ENCODE measurements around the gene SEZ6L.

DNA sequence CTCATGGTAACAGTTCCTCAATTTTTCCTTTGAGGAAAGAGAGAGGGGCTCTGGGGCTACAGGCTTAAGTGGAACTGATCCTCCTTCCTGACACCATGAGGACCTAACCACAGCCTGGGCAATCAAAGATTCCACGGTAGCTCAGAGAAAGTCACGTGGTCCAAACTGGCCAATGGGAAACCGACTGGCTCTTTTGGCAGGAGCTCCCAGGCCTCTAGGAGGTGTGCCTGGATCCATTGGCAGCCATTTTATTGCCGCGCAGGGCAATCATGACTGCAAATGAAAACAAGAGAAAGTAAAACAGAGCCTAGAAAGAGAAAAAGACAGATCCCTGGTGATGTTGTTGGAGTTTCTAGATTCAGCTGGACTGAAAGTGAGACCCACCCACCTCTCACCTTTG, 232.5 kb downstream of the SEZ6L start:
- no peak for TF ChIP-seq CTCF (IDR thresholded peaks at IDR 0.05 in 8 of 11, conservative IDR thresholded peaks at IDR 0.05 in 3 of 11)
- no peak for TF ChIP-seq POLR2A (IDR thresholded peaks at IDR 0.05)

Measured in spleen (tissue), 7 donors.